Smooth muscle cell (in vitro differentiated cells): ENCODE results near the gene SLC5A2. TPM values are rescaled to one million over a fixed set of nuclear protein-coding genes. Genes with fewer than 3 reads are reported as not detected.
"Not testable (repeated sequence)": the region's sequence is repeated elsewhere in the genome, so short reads cannot be mapped to it uniquely, and the experiment has no call there.

ENCODE experiments used
- DNase-seq: peaks from one replicate; lab custom pipeline; 2025; ENCODE audit not compliant: unreplicated experiment; lab: John Stamatoyannopoulos, UW
- H2AFZ ChIP-seq: fragments of 200-600 bp; sonication (generic); 2 replicates; pipeline ENCODE4 v1.6.0; 2016; ENCODE audit warnings: antibody characterized with exemption, low read depth, mild to moderate bottlenecking
- H3F3A ChIP-seq: fragments of 200-600 bp; sonication (generic); 2 replicates; pipeline ENCODE4 v1.6.0; 2017; ENCODE audit warnings: antibody characterized with exemption, low read depth
- H3K27ac ChIP-seq: fragments of 200-600 bp; sonication (generic); 2 replicates; pipeline ENCODE4 v1.5.1; 2016; ENCODE audit warnings: low read depth, mild to moderate bottlenecking
- H3K27me3 ChIP-seq: fragments of 200-600 bp; sonication (generic); 2 replicates; pipeline ENCODE4 v1.6.1; 2016; ENCODE audit warnings: low read depth, mild to moderate bottlenecking
- H3K36me3 ChIP-seq: fragments of 200-600 bp; sonication (generic); 2 replicates; pipeline ENCODE4 v1.5.1; 2016; ENCODE audit warnings: low read depth
- H3K4me1 ChIP-seq: fragments of 200-600 bp; sonication (generic); 2 replicates; pipeline ENCODE4 v1.5.1; 2016; ENCODE audit warnings: low read depth
- H3K4me2 ChIP-seq: fragments of 200-600 bp; sonication (generic); 2 replicates; pipeline ENCODE4 v1.6.0; 2016; ENCODE audit warnings: mild to moderate bottlenecking
- H3K4me3 ChIP-seq: fragments of 200-600 bp; sonication (generic); 2 replicates; pipeline ENCODE4 v1.5.1; 2016; ENCODE audit warnings: mild to moderate bottlenecking
- H3K79me2 ChIP-seq: fragments of 200-600 bp; sonication (generic); 2 replicates; pipeline ENCODE4 v1.6.0; 2016; ENCODE audit warnings: low read depth, mild to moderate bottlenecking
- H3K9ac ChIP-seq: fragments of 200-600 bp; sonication (generic); 2 replicates; pipeline ENCODE4 v1.6.0; 2016; ENCODE audit warnings: low read depth
- H3K9me3 ChIP-seq: fragments of 200-600 bp; sonication (generic); replicated peaks from 2 replicates; pipeline ENCODE4 v1.5.1; 2016; ENCODE audit warnings: low read depth
- H4K20me1 ChIP-seq: fragments of 200-600 bp; sonication (generic); 2 replicates; pipeline ENCODE4 v1.6.0; 2016; ENCODE audit warnings: low read depth
- WGBS: methylation state at CpG from one replicate; pipeline ENCODE4 v1.1.7; 2016; ENCODE audit warnings: low lambda C conversion rate; 5-methylcytosine and 5-hydroxymethylcytosine counted together
- polyA plus RNA-seq: library from polyadenylated mRNA; unstranded; fragments of >200 nt; fragmentation: Nextera tagmentation; extraction: Ambion mirVana; gene quantifications from 2 replicates; pipeline ENCODE4 v1.2.1, GENCODE V29; 2016
- total RNA-seq: library from RNA; depleted of rRNA; stranded (reverse); fragments of >200 nt; gene quantifications from 2 replicates; pipeline ENCODE4 v1.2.3, GENCODE V29; 2014
- TF ChIP-seq, protein P1 (sequence below): fragments of 200-600 bp; sonication (generic); IDR thresholded peaks from 2 replicates; pipeline ENCODE4 v1.5.1; 2017; ENCODE audit warnings: borderline replicate concordance, mild to moderate bottlenecking, antibody characterized with exemption; ENCODE audit not compliant: insufficient read depth, poor library complexity, severe bottlenecking

SLC5A2 gene
- total and polyA plus RNA-seq, 2 experiments from 2014 or later, result 5.1 TPM; not detected in 1

DNA sequence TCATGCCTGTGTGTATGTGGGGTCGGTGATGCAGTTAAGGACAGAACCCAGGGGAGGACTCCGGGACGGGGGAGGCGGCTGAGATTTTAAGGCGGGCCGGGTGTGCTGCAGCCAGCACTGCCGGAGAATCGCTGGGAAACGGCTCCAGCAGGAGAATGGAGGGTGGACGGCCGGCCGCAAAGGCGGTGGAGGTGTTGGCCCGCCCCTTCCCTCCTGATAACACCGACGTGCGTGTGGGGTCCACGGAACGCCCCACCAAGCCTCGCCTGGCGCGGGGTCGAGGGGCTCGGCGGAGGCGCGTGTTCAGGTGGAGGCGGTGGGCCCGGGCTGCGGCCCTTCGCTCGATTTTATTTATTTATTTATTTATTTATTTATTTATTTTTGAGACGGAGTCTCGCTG is 41.0 kb upstream of the SLC5A2 start:
- H3K4me1 ChIP-seq, result no peaks in the 10 kb centered on the region
- H3K4me3 ChIP-seq, result peak overlapping the region; percentile 73
- no peaks in the 10 kb centered on the region for H3K79me2 ChIP-seq
- no peaks in the 10 kb centered on the region for H4K20me1 ChIP-seq
- no peak overlapping the region for H3K27ac ChIP-seq
- no peaks in the 10 kb centered on the region for H3K9me3 ChIP-seq
- H3K27me3 ChIP-seq, result no peaks in the 10 kb centered on the region
- DNase-seq, result no peak
- TF ChIP-seq, protein P1, sequence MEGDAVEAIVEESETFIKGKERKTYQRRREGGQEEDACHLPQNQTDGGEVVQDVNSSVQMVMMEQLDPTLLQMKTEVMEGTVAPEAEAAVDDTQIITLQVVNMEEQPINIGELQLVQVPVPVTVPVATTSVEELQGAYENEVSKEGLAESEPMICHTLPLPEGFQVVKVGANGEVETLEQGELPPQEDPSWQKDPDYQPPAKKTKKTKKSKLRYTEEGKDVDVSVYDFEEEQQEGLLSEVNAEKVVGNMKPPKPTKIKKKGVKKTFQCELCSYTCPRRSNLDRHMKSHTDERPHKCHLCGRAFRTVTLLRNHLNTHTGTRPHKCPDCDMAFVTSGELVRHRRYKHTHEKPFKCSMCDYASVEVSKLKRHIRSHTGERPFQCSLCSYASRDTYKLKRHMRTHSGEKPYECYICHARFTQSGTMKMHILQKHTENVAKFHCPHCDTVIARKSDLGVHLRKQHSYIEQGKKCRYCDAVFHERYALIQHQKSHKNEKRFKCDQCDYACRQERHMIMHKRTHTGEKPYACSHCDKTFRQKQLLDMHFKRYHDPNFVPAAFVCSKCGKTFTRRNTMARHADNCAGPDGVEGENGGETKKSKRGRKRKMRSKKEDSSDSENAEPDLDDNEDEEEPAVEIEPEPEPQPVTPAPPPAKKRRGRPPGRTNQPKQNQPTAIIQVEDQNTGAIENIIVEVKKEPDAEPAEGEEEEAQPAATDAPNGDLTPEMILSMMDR, result no peak
- H3K36me3 ChIP-seq, result no peaks in the 10 kb centered on the region
- no peak overlapping the region for H2AFZ ChIP-seq
- no peak overlapping the region for H3K9ac ChIP-seq
- H3K4me2 ChIP-seq, result peak overlapping the region; percentile 96
- no peaks in the 10 kb centered on the region for H3F3A ChIP-seq
- 93% methylated on average over 26 of the region's 34 CpGs for WGBS

DNA sequence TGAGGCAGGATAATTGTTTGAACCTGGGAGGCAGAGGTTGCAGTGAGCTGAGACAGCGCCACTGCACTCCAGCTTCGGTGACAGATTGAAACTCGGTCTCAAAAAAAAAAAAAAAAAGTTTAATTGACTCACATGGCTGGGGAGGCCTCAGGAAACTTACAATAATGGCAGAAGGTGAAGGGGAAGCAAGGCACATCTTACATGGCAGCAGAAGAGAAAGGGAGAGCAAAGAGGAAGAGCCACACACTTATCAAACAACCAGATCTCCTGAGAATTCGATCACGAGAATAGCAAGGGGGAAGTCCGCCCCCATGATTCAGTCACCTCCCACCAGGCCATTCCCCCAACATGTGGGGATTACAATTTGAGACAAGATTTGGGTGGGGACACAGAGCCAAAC is 37.0 kb upstream of the SLC5A2 start:
- not testable (repeated sequence) for H3K27ac ChIP-seq, H2AFZ ChIP-seq, H3K9ac ChIP-seq, H3K27me3 ChIP-seq, H3K4me2 ChIP-seq, H3K9me3 ChIP-seq, H4K20me1 ChIP-seq, H3F3A ChIP-seq, H3K79me2 ChIP-seq, H3K36me3 ChIP-seq, H3K4me1 ChIP-seq, DNase-seq, H3K4me3 ChIP-seq
- WGBS, result 92% methylated on average over 6 of the region's 6 CpGs

DNA sequence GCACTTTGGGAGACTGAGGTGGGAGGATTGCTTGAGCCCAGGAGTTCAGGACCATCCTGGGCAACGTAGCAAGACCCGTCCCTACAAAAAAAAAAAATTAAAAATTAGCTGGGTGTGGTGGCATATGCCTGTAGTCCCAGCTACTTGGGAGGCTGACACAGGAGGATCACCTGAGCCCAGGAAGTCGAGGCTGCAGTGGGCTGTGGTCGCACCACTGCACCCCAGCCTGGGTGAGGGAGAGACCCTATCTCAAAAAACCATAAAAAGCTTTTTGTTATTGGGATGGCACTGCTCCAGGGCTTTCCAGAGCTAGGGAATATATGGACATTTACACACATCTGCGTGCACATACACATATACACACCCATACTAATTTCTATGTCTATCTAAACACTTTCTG is 31.7 kb upstream of the SLC5A2 start:
- no peak for DNase-seq
- Histone ChIP-seq H3K9ac (no peak overlapping the region), H3K27ac (no peak overlapping the region), H3K4me2 (no peak overlapping the region), H3F3A (peaks cover 15% of the 10 kb centered on the region), H3K4me1 (peaks cover 32% of the 10 kb centered on the region), H3K9me3 (no peaks in the 10 kb centered on the region), H2AFZ (no peak overlapping the region), H4K20me1 (peaks cover 12% of the 10 kb centered on the region), H3K79me2 (peaks cover 6% of the 10 kb centered on the region), H3K27me3 (no peaks in the 10 kb centered on the region), H3K4me3 (no peak overlapping the region), H3K36me3 (no peaks in the 10 kb centered on the region)
- 89% methylated on average over 5 of the region's 5 CpGs for whole genome bisulfite sequencing
- TF ChIP-seq, protein P1, result no peak

DNA sequence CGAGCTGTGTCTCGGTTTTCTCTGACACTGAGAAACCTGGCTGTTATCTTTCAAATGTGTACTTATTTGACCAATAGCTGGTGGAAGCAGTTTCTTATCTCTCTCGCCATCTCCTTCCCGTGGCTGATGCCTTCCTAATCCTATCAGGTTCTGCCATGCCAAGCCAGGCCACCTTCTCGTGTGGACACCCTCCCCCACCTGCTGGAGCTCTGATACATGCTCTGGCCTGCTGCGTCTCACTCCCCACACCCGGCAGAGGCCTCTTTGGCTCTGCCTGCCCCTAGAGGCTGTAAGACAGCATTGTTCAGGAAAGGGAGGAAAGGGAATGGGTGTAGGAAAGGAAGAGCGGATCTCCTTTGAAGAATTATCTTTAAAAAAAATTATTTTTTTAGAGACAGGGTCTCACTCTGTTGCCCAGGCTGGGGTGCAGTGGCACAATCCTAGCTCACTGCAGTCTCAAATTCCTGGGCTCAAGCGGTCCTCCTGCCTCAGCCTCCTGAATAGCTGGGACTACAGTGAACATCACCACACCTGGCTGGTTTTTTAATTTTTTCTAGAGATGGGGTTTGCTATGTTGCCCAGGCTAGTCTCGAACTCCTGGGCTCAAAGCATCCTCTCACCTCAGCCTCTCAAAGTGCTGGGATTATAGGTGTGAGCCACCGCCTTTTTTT is 31.1 kb upstream of the SLC5A2 start:
- Histone ChIP-seq H3K4me1 (peaks cover 32% of the 10 kb centered on the region), H3K36me3 (no peaks in the 10 kb centered on the region), H2AFZ (no peak overlapping the region), H4K20me1 (peaks cover 17% of the 10 kb centered on the region), H3K79me2 (peaks cover 11% of the 10 kb centered on the region), H3K27me3 (no peaks in the 10 kb centered on the region), H3K4me3 (no peak overlapping the region), H3F3A (peaks cover 15% of the 10 kb centered on the region), H3K9me3 (no peaks in the 10 kb centered on the region), H3K9ac (no peak overlapping the region), H3K27ac (peak overlapping the region; percentile 90), H3K4me2 (peak overlapping the region; percentile 75)
- WGBS, result 43% methylated on average over 11 of the region's 11 CpGs
- DNase-seq, result no peak
- TF ChIP-seq, protein P1, result peak; percentile 46
